Neural cell (in vitro differentiated cells): Measurements from ENCODE around the gene MAGI1. TPM values are rescaled to one million over a fixed set of nuclear protein-coding genes. Genes with fewer than 3 reads are reported as not detected.

ENCODE experiments used
- H2AFZ ChIP-seq: fragments of 200-600, 300-800 bp; sonication (generic), shearing (Covaris generic); 2 replicates; pipeline ENCODE4 v1.6.0; 2014; ENCODE audit warnings: low read depth, mild to moderate bottlenecking, antibody characterized with exemption, low read length, moderate library complexity
- H3F3A ChIP-seq: fragments of 200-600 bp; shearing (Covaris generic); 2 replicates; pipeline ENCODE4 v1.6.1; 2016; ENCODE audit warnings: mild to moderate bottlenecking, moderate library complexity, mixed read lengths, antibody characterized with exemption, low read length; ENCODE audit not compliant: insufficient read depth, poor library complexity, severe bottlenecking
- H3K27ac ChIP-seq: fragments of 200-600, 300-800 bp; sonication (generic), shearing (Covaris generic); 2 replicates; pipeline ENCODE4 v1.5.1; 2014; ENCODE audit warnings: mild to moderate bottlenecking, low read length, moderate library complexity
- H3K27me3 ChIP-seq: fragments of 300-800, 200-600 bp; sonication (generic), shearing (Covaris generic); 2 replicates; pipeline ENCODE4 v1.6.0; 2014; ENCODE audit warnings: mild to moderate bottlenecking, low read depth, low read length, moderate library complexity; ENCODE audit not compliant: insufficient read depth
- H3K36me3 ChIP-seq: fragments of 300-800, 200-600 bp; sonication (generic), shearing (Covaris generic); 2 replicates; pipeline ENCODE4 v1.5.1; 2014; ENCODE audit warnings: mild to moderate bottlenecking, antibody characterized with exemption, low read length, moderate library complexity; ENCODE audit not compliant: insufficient read depth
- H3K4me2 ChIP-seq: fragments of 300-800, 200-600 bp; sonication (generic), shearing (Covaris generic); 2 replicates; pipeline ENCODE4 v1.6.0; 2014; ENCODE audit warnings: mild to moderate bottlenecking, low read length
- H3K4me3 ChIP-seq: fragments of 300-800, 200-600 bp; sonication (generic), shearing (Covaris generic); 2 replicates; pipeline ENCODE4 v1.5.1; 2014; ENCODE audit warnings: mild to moderate bottlenecking, low read length, moderate library complexity
- H3K79me2 ChIP-seq: fragments of 200-600 bp; shearing (Covaris generic); replicated peaks from 2 replicates; pipeline ENCODE4 v1.6.0; 2014; ENCODE audit warnings: mild to moderate bottlenecking, low read length, moderate library complexity; ENCODE audit not compliant: insufficient read depth
- H3K9ac ChIP-seq: fragments of 300-800, 200-600 bp; sonication (generic), shearing (Covaris generic); 2 replicates; pipeline ENCODE4 v1.6.1; 2016; ENCODE audit warnings: mild to moderate bottlenecking, low read length, mixed read lengths
- H3K9me2 ChIP-seq: fragments of 200-600 bp; shearing (Covaris generic); 2 replicates; pipeline ENCODE4 v1.6.1; 2016; ENCODE audit warnings: mild to moderate bottlenecking, low read length, mixed read lengths; ENCODE audit not compliant: insufficient read depth
- H3K9me3 ChIP-seq: fragments of 200-600, 300-800 bp; sonication (generic), shearing (Covaris generic); 2 replicates; pipeline ENCODE4 v1.6.1; 2016; ENCODE audit warnings: mild to moderate bottlenecking, mixed run types, low read length, moderate library complexity, mixed read lengths
- H4K20me1 ChIP-seq: fragments of 200-600 bp; shearing (Covaris generic); 2 replicates; pipeline ENCODE4 v1.6.1; 2016; ENCODE audit warnings: mild to moderate bottlenecking, mixed run types; ENCODE audit not compliant: insufficient read depth
- CTCF ChIP-seq: fragments of 450-650 bp; IDR thresholded peaks from 2 replicates; pipeline ENCODE4 v1.5.1; 2014; ENCODE audit warnings: antibody characterized with exemption, mild to moderate bottlenecking, moderate library complexity; ENCODE audit not compliant: poor library complexity, severe bottlenecking
- EP300 ChIP-seq: fragments of 450-650 bp; conservative IDR thresholded peaks from 2 replicates; pipeline ENCODE4 v1.6.1; 2014; ENCODE audit warnings: antibody characterized with exemption, mild to moderate bottlenecking, moderate library complexity; ENCODE audit not compliant: poor library complexity, severe bottlenecking
- EZH2 ChIP-seq: fragments of 200-600, 300-800 bp; shearing (Covaris generic), sonication (generic); IDR thresholded peaks from 2 replicates; pipeline ENCODE4 v1.6.1; 2014; ENCODE audit warnings: antibody characterized with exemption, low read length, borderline replicate concordance, mild to moderate bottlenecking; ENCODE audit not compliant: insufficient read depth, poor library complexity, severe bottlenecking
- MXI1 ChIP-seq: fragments of 450-650 bp; conservative IDR thresholded peaks from 2 replicates; pipeline ENCODE4 v1.6.1; 2014; ENCODE audit warnings: antibody characterized with exemption, mild to moderate bottlenecking; ENCODE audit not compliant: poor library complexity, severe bottlenecking
- POLR2AphosphoS5 ChIP-seq: IDR thresholded peaks from 2 replicates; pipeline ENCODE4 v1.6.1; 2012
- RAD21 ChIP-seq: fragments of 450-650 bp; conservative IDR thresholded peaks from 2 replicates; pipeline ENCODE4 v1.6.1; 2014; ENCODE audit warnings: antibody characterized with exemption, mild to moderate bottlenecking, moderate library complexity
- REST ChIP-seq: IDR thresholded peaks from 2 replicates; pipeline ENCODE4 v1.6.1; 2012; ENCODE audit warnings: borderline replicate concordance
- SMC3 ChIP-seq: fragments of 450-650 bp; conservative IDR thresholded peaks from 2 replicates; pipeline ENCODE4 v1.6.1; 2014; ENCODE audit warnings: antibody characterized with exemption, mild to moderate bottlenecking, moderate library complexity; ENCODE audit not compliant: poor library complexity
- TAF1 ChIP-seq: IDR thresholded peaks from 2 replicates; pipeline ENCODE4 v1.6.1; 2012; ENCODE audit warnings: low read depth
- polyA plus RNA-seq: library from polyadenylated mRNA; depleted of rRNA; stranded (reverse); fragments of >200 nt; gene quantifications from 2 replicates; pipeline ENCODE4 v1.2.3, GENCODE V29; 2014

Gene MAGI1
- polyA plus RNA-seq, 1 donor from 2014 or later: 44.7 TPM

- H3K9ac ChIP-seq: no peak overlapping the region
- H3F3A ChIP-seq: no peaks in the 10 kb centered on the region
- TF ChIP-seq POLR2AphosphoS5: no peak
- no peak for TF ChIP-seq EZH2
- TF ChIP-seq EP300: no peak
- no peak for TF ChIP-seq CTCF
- TF ChIP-seq MXI1: no peak
- TF ChIP-seq SMC3: no peak
- TF ChIP-seq RAD21: no peak
- TF ChIP-seq TAF1: no peak
- TF ChIP-seq REST: no peak
- no peak overlapping the region for H3K4me3 ChIP-seq
- no peaks in the 10 kb centered on the region for H3K9me3 ChIP-seq
- H3K79me2 ChIP-seq: no peaks in the 10 kb centered on the region
- no peak overlapping the region for H3K27ac ChIP-seq
- no peaks in the 10 kb centered on the region for H3K36me3 ChIP-seq
- H2AFZ ChIP-seq: no peak overlapping the region
- H3K27me3 ChIP-seq: no peaks in the 10 kb centered on the region
- H4K20me1 ChIP-seq: no peaks in the 10 kb centered on the region
- no peaks in the 10 kb centered on the region for H3K9me2 ChIP-seq
- H3K4me2 ChIP-seq: no peak overlapping the region
These were observed 100.6 kb downstream of the MAGI1 start for GRCh38 chr3:65938147-65938546.

GRCh38 chr3:65936908-65937638 is 101.6 kb downstream of the MAGI1 start:
- Histone ChIP-seq H3F3A (no peaks in the 10 kb centered on the region), H3K36me3 (no peaks in the 10 kb centered on the region), H3K27me3 (no peaks in the 10 kb centered on the region), H3K79me2 (no peaks in the 10 kb centered on the region), H4K20me1 (no peaks in the 10 kb centered on the region), H3K9me3 (no peaks in the 10 kb centered on the region), H3K4me3 (no peak overlapping the region), H3K4me2 (no peak overlapping the region), H2AFZ (peak overlapping the region; percentile 14), H3K9ac (no peak overlapping the region), H3K27ac (no peak overlapping the region), H3K9me2 (no peaks in the 10 kb centered on the region)
- no peak for TF ChIP-seq EP300
- no peak for TF ChIP-seq TAF1
- no peak for TF ChIP-seq RAD21
- no peak for TF ChIP-seq EZH2
- TF ChIP-seq MXI1: no peak
- no peak for TF ChIP-seq CTCF
- TF ChIP-seq REST: no peak
- TF ChIP-seq POLR2AphosphoS5: no peak
- TF ChIP-seq SMC3: no peak
